ENCODE results near the gene HTR3D. TPM values are rescaled to one million over a fixed set of nuclear protein-coding genes. Genes with fewer than 3 reads are reported as not detected.
"Not testable (repeated sequence)": the region's sequence is repeated elsewhere in the genome, so short reads cannot be mapped to it uniquely, and the experiment has no call there.

Gene HTR3D
- total RNA-seq, 1 experiment from 2014 or later, result not detected

GRCh38 chr3:184011937-184012889 lies 19.3 kb upstream of the HTR3D start:
- in situ Hi-C loops (cut with HindIII; ENCODE audit: low pct_unique_long_range_greater_than_20kb, low sequenced_read_pairs), result no loop called here
- no peak for DNase-seq (ENCODE audit: low read depth, low spot score)

DNA sequence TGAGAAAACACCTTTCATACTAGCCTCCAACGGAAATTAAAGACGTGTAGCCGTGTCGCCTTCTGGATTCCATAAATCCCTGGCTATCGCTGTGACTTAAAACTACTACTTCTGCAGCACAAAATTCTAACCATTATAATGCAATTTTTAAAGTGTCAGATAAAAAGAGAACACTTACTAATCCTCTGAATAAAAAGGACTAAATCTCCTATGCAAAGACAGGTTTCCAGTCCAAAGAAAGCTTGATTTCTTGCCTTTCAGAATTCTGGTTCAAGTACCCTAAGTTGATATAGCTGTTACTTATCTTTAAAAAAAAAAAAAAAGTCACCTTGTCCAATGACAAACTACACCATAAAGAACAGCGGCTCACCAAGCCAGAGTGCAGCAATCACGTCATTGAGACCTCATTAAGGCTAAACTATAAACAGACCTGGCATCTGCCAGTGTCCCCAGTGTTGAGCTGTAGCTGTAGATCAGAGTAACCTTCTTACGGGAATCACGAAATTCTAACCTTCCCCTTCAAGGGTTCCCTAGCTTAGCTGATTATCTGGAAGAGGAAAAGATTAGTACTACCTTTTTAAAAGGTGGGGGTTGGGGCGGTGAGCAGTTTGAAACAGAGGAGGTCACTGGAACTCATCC lies 16.0 kb upstream of the HTR3D start:
- no peak for DNase-seq (ENCODE audit: low read depth, low spot score)
- in situ Hi-C loops (cut with HindIII; ENCODE audit: low pct_unique_long_range_greater_than_20kb, low sequenced_read_pairs), result no loop called here

DNA sequence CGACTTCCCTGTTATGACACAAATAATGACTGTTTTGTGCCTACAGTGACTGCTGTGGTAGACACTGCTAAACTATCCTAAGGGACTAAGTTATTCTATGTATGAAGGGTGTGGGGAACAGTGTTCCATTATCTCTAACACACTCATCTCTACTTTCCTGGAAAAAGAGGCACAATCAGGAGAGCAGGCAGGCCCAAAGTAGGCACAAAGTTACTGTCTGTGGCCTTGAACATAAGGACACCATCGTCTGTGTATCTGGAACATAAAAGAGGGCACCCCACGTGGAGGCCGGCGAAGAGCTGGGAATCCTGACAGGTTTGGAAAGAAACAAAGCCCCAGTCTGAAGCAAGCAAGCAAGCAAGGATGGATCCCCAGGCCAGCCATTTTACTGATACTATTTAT lies 15.4 kb upstream of the HTR3D start:
- DNase-seq (ENCODE audit: low read depth, low spot score), result peak; percentile 9
- in situ Hi-C loops (cut with HindIII; ENCODE audit: low pct_unique_long_range_greater_than_20kb, low sequenced_read_pairs), result no loop called here

- in situ Hi-C loops (cut with HindIII; ENCODE audit: low pct_unique_long_range_greater_than_20kb, low sequenced_read_pairs), result no loop called here
Measured at GRCh38 chr3:184016811-184017671, 14.5 kb upstream of the HTR3D start.

GRCh38 chr3:184017672-184018423 lies 13.7 kb upstream of the HTR3D start, which contains the start of gene ABCC5:
TSS of gene ABCC5 (minus strand) at chr3:184017884. CDS start at chr3:184014392, 3,492 bp downstream.
- in situ Hi-C loops (cut with HindIII; ENCODE audit: low pct_unique_long_range_greater_than_20kb, low sequenced_read_pairs), result no loop called here
- peak; percentile 95 for DNase-seq (ENCODE audit: low read depth, low spot score)

More at GRCh38 chr3:184016811-184017671, 14.5 kb upstream of the HTR3D start:
- DNase-seq (ENCODE audit: low read depth, low spot score), result peak; percentile 59

- DNase-seq (ENCODE audit: low read depth, low spot score), result no peak
- in situ Hi-C loops (cut with HindIII; ENCODE audit: low pct_unique_long_range_greater_than_20kb, low sequenced_read_pairs), result no loop called here
Measured at GRCh38 chr3:184018424-184018973, 13.0 kb upstream of the HTR3D start.

DNA sequence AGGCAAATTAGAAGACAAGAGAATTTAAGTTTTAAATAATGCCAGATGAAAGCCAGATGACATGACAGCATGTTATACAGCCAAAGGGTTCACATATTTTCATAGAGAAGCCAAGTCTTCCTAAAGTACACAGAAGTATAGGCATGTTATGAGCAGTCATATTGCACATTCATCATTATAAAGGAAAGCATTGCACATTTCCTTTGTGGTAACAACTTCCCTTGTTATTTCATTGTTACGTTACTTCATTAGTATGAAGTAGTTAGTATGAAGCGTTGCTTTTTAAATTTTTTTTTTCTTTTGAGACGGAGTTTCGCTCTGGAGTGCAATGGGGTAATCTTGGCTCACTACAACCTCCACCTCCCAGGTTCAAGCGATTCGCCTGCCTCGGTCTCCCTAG lies 9.2 kb upstream of the HTR3D start:
- DNase-seq (ENCODE audit: low read depth, low spot score), result no peak
- in situ Hi-C loops (cut with HindIII; ENCODE audit: low pct_unique_long_range_greater_than_20kb, low sequenced_read_pairs), result no loop called here

- peak; percentile 18 for DNase-seq (ENCODE audit: low read depth, low spot score)
- in situ Hi-C loops (cut with HindIII; ENCODE audit: low pct_unique_long_range_greater_than_20kb, low sequenced_read_pairs), result not testable (repeated sequence)
Measured at GRCh38 chr3:184025256-184025655, 6.3 kb upstream of the HTR3D start.

- DNase-seq (ENCODE audit: low read depth, low spot score); in situ Hi-C loops (cut with HindIII; ENCODE audit: low pct_unique_long_range_greater_than_20kb, low sequenced_read_pairs): not testable (repeated sequence)
Measured at GRCh38 chr3:184028275-184028890, 3.2 kb upstream of the HTR3D start.

GRCh38 chr3:184029443-184029842 lies 2.1 kb upstream of the HTR3D start:
- in situ Hi-C loops (cut with HindIII; ENCODE audit: low pct_unique_long_range_greater_than_20kb, low sequenced_read_pairs), result no loop called here

DNA sequence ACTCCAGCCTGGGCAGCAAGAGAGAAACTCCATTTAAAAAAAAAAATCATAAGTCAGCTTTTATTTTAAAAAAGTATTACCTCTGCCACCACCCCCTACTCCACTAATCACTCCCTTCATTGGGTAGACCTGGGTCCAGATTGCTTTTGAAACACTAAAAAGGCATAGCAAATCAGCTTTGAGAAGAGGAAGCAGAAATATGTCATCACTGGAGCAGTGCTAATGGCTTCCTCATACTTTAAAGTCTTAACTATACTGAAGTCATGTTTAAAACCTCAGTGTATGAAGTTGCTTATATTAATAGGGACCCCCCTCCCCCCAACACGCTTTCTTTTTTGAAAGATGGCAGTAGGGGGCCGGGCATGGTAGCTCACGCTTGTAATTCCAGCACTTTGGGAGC lies 1.0 kb upstream of the HTR3D start:
- DNase-seq (ENCODE audit: low read depth, low spot score), result no peak
- in situ Hi-C loops (cut with HindIII; ENCODE audit: low pct_unique_long_range_greater_than_20kb, low sequenced_read_pairs), result no loop called here

More at GRCh38 chr3:184029443-184029842, 2.1 kb upstream of the HTR3D start:
- DNase-seq (ENCODE audit: low read depth, low spot score), result no peak

DNA sequence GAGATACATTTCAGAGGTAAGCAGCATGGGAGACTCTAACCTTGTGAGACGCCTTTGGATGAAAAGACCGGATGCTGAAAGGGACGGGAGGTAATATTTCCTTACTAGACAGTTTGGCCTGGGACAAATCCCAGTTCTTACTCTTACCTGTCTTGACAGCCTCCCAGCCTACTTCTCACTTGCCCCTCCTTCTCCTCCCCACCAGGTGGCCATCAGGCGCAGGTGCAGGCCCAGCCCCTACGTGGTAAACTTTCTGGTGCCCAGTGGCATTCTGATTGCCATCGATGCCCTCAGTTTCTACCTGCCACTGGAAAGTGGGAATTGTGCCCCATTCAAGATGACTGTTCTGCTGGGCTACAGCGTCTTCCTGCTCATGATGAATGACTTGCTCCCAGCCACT lies 6.3 kb downstream of the HTR3D start:
- no peak for DNase-seq (ENCODE audit: low read depth, low spot score)
- in situ Hi-C loops (cut with HindIII; ENCODE audit: low pct_unique_long_range_greater_than_20kb, low sequenced_read_pairs), result no loop called here

- DNase-seq (ENCODE audit: low read depth, low spot score); in situ Hi-C loops (cut with HindIII; ENCODE audit: low pct_unique_long_range_greater_than_20kb, low sequenced_read_pairs): not testable (repeated sequence)
Measured at GRCh38 chr3:184038307-184038706, 6.8 kb downstream of the HTR3D start.

- in situ Hi-C loops (cut with HindIII; ENCODE audit: low pct_unique_long_range_greater_than_20kb, low sequenced_read_pairs), result no loop called here
- no peak for DNase-seq (ENCODE audit: low read depth, low spot score)
Measured at GRCh38 chr3:184039414-184039813, 7.9 kb downstream of the HTR3D start.

- in situ Hi-C loops (cut with HindIII; ENCODE audit: low pct_unique_long_range_greater_than_20kb, low sequenced_read_pairs), result no loop called here
- DNase-seq (ENCODE audit: low read depth, low spot score), result peak; percentile 82
Measured at GRCh38 chr3:184040010-184040409, 8.5 kb downstream of the HTR3D start.

DNA sequence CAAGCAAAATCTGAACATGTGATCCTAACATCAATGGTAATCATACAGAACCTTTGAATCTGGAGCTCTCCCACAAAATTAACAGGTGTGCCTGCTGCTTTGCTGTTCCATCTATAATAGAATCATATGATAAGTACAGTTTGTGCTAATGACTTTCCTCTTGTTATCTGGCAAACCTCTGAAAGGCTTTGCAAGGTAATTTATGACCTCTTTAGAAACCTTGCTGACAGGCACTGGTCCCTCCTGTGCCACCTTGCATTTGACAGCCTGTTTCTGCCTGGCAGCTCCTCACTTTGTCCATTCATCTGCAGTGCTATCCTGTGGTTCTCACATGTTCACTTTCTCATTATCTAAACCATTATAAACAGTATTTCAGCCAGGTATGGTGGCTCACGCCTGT lies 11.1 kb downstream of the HTR3D start:
- in situ Hi-C loops (cut with HindIII; ENCODE audit: low pct_unique_long_range_greater_than_20kb, low sequenced_read_pairs), result no loop called here
- no peak for DNase-seq (ENCODE audit: low read depth, low spot score)
